T-helper 9 cell (primary cell): ENCODE measurements around the gene TMEM63B.
A peak's percentile ranks its signal among the peaks of the same experiment; 100 is the strongest.

ENCODE experiments used
- DNase-seq: peaks from one replicate; pipeline ENCODE4 v3.0.0-alpha.2; 2020

The TMEM63B gene

GRCh38 chr6:44145839-44146238, 18.5 kb downstream of the TMEM63B start:
- DNase-seq: no peak

GRCh38 chr6:44146685-44147084, 19.3 kb downstream of the TMEM63B start:
- DNase-seq: no peak

- DNase-seq: no peak
Observed at GRCh38 chr6:44147256-44147655, 19.9 kb downstream of the TMEM63B start.

- DNase-seq: no peak
Observed at GRCh38 chr6:44148306-44148705, 21.0 kb downstream of the TMEM63B start.

- DNase-seq: no peak
Observed at GRCh38 chr6:44149369-44150012, 22.1 kb downstream of the TMEM63B start.

- no peak for DNase-seq
Observed at GRCh38 chr6:44150317-44150917, 23.1 kb downstream of the TMEM63B start.

- DNase-seq: peak; percentile 78
Observed at GRCh38 chr6:44151348-44152108, 24.2 kb downstream of the TMEM63B start.

GRCh38 chr6:44152109-44152461, 24.7 kb downstream of the TMEM63B start:
- no peak for DNase-seq

GRCh38 chr6:44152533-44152932, 25.2 kb downstream of the TMEM63B start:
- no peak for DNase-seq

- DNase-seq: no peak
Observed at GRCh38 chr6:44154067-44154466, 26.7 kb downstream of the TMEM63B start.

- no peak for DNase-seq
Observed at GRCh38 chr6:44156494-44157151, 29.3 kb downstream of the TMEM63B start.

- no peak for DNase-seq
Observed at GRCh38 chr6:44157152-44157521, 29.8 kb downstream of the TMEM63B start.

GRCh38 chr6:44158770-44159228, 31.4 kb downstream of the TMEM63B start, which contains the start of gene CAPN11:
TSS of gene CAPN11 (plus strand) at chr6:44158820. CDS start at chr6:44158849, 29 bp downstream.
- DNase-seq: no peak

GRCh38 chr6:44161997-44162338, 34.6 kb downstream of the TMEM63B start:
- no peak for DNase-seq

- no peak for DNase-seq
Observed at GRCh38 chr6:44162876-44163625, 35.7 kb downstream of the TMEM63B start.

- DNase-seq: no peak
Observed at GRCh38 chr6:44166116-44166515, 38.8 kb downstream of the TMEM63B start.

- DNase-seq: no peak
Observed at GRCh38 chr6:44166591-44167184, 39.3 kb downstream of the TMEM63B start.

- DNase-seq: no peak
Observed at GRCh38 chr6:44167567-44167966, 40.2 kb downstream of the TMEM63B start.

GRCh38 chr6:44169154-44169553, 41.8 kb downstream of the TMEM63B start:
- DNase-seq: no peak

GRCh38 chr6:44169886-44170570, 42.7 kb downstream of the TMEM63B start:
- no peak for DNase-seq

GRCh38 chr6:44171899-44172546, 44.7 kb downstream of the TMEM63B start:
- no peak for DNase-seq
